ENCODE data around the gene SYTL5.

Gene SYTL5

GRCh38 chrX:38099688-38100087 lies 93.3 kb downstream of the SYTL5 start:
- DNase-seq, result no peak

GRCh38 chrX:38102240-38102639 lies 95.9 kb downstream of the SYTL5 start:
- no peak for DNase-seq

GRCh38 chrX:38102875-38103274 lies 96.5 kb downstream of the SYTL5 start:
- DNase-seq, result no peak

- DNase-seq, result no peak
Observed at GRCh38 chrX:38103857-38104812, 97.8 kb downstream of the SYTL5 start.

GRCh38 chrX:38105216-38105725 lies 98.9 kb downstream of the SYTL5 start:
- no peak for DNase-seq

GRCh38 chrX:38106991-38107655 lies 100.8 kb downstream of the SYTL5 start:
- DNase-seq, result peak; percentile 20

GRCh38 chrX:38108364-38108763 lies 102.0 kb downstream of the SYTL5 start:
- DNase-seq, result no peak

- peak; percentile 92 for DNase-seq
Observed at GRCh38 chrX:38109042-38109898, 102.9 kb downstream of the SYTL5 start.

GRCh38 chrX:38110231-38110630 lies 103.9 kb downstream of the SYTL5 start:
- DNase-seq, result no peak

- DNase-seq, result no peak
Observed at GRCh38 chrX:38111196-38111595, 104.8 kb downstream of the SYTL5 start.

- no peak for DNase-seq
Observed at GRCh38 chrX:38112566-38112965, 106.2 kb downstream of the SYTL5 start.

- DNase-seq, result no peak
Observed at GRCh38 chrX:38116706-38117105, 110.4 kb downstream of the SYTL5 start.

- peak; percentile 86 for DNase-seq
Observed at GRCh38 chrX:38117485-38117884, 111.1 kb downstream of the SYTL5 start.

- no peak for DNase-seq
Observed at GRCh38 chrX:38124000-38124399, 117.6 kb downstream of the SYTL5 start.

- no peak for DNase-seq
Observed at GRCh38 chrX:38126179-38126578, 119.8 kb downstream of the SYTL5 start.

- DNase-seq, result no peak
Observed at GRCh38 chrX:38127961-38128360, 121.6 kb downstream of the SYTL5 start.

- DNase-seq, result no peak
Observed at GRCh38 chrX:38129366-38129765, 123.0 kb downstream of the SYTL5 start.

GRCh38 chrX:38138157-38138891 lies 132.0 kb downstream of the SYTL5 start:
- peak; percentile 17 for DNase-seq

GRCh38 chrX:38138900-38139299 lies 132.5 kb downstream of the SYTL5 start:
- DNase-seq, result no peak

GRCh38 chrX:38142610-38143009 lies 136.3 kb downstream of the SYTL5 start:
- DNase-seq, result no peak

GRCh38 chrX:38149016-38149415 lies 142.7 kb downstream of the SYTL5 start:
- DNase-seq, result no peak

GRCh38 chrX:38150993-38151392 lies 144.6 kb downstream of the SYTL5 start:
- no peak for DNase-seq

Data from NCI-H2171 treated with DMSO at 0.1 percent for 48 hours (cell line).